Measurements from ENCODE around the gene SOX12.

DNA sequence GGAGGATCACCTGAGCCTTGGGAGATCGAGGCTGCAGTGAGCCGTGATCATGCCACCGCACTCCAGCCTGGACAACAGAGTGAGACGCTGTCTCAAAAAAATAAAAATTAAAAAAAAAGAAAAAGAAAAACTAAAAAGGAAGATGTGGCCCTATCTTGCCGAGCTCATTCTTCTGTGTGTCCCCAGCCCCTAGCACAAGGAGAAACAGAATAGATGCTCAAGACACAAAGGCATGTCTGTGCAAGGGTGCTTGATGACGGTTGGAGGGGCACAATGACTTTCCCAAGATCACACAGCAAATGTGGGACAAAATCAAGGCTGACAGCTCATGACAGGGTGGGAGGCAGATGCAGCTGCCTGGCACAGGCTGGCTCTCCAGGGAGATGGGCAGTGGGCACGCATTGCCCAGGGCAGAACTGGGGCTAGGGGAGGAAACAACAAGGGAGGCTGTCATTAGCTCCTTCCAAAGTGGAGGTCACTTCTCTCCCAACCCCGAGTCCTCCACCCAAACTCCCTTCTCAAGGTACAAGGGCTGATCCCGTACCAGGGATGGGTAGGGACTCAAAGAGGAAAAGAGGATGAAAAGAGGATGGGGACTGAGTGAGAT, 20.8 kb downstream of the SOX12 start:
- TF ChIP-seq, protein P1, sequence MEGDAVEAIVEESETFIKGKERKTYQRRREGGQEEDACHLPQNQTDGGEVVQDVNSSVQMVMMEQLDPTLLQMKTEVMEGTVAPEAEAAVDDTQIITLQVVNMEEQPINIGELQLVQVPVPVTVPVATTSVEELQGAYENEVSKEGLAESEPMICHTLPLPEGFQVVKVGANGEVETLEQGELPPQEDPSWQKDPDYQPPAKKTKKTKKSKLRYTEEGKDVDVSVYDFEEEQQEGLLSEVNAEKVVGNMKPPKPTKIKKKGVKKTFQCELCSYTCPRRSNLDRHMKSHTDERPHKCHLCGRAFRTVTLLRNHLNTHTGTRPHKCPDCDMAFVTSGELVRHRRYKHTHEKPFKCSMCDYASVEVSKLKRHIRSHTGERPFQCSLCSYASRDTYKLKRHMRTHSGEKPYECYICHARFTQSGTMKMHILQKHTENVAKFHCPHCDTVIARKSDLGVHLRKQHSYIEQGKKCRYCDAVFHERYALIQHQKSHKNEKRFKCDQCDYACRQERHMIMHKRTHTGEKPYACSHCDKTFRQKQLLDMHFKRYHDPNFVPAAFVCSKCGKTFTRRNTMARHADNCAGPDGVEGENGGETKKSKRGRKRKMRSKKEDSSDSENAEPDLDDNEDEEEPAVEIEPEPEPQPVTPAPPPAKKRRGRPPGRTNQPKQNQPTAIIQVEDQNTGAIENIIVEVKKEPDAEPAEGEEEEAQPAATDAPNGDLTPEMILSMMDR (IDR thresholded peaks at IDR 0.05): no peak
- no peak for TF ChIP-seq POLR2A (IDR thresholded peaks at IDR 0.05; ENCODE audit: low read depth)
- no peak for TF ChIP-seq POLR2AphosphoS5 (IDR thresholded peaks at IDR 0.05)
- TF ChIP-seq EP300 (IDR thresholded peaks at IDR 0.05): no peak

All from esophagus muscularis mucosa (tissue), 4 donors.